OCI-LY7 (cell line): Measurements from ENCODE around the gene ANKRD11. TPM values are rescaled to one million over a fixed set of nuclear protein-coding genes. Genes with fewer than 3 reads are reported as not detected.

ENCODE experiments used
- BruUV-seq: library from RNA; stranded (reverse); fragments of 400-500 nt; replicated peaks from 2 replicates; lab custom pipeline; 2021; lab: Mats Ljungman, UMichigan
- CTCF ChIA-PET: fragments of 300-600 bp; sonication (Branson Sonifier 250); formaldehyde crosslinking; loops from one replicate; lab custom pipeline; 2022; ENCODE audit warnings: antibody characterized with exemption; ENCODE audit not compliant: unreplicated experiment; lab: Charles Lee
- POLR2A ChIA-PET: fragments of 300-600 bp; sonication (Branson Sonifier 250); formaldehyde crosslinking; loops from one replicate; lab custom pipeline; 2022; ENCODE audit warnings: antibody characterized with exemption; lab: Charles Lee
- DNase-seq: peaks from one replicate; pipeline ENCODE4 v3.0.0-alpha.2; 2015; ENCODE audit warnings: low spot score
- H2AFZ ChIP-seq: fragments of 200-600 bp; sonication (generic), shearing (Covaris generic); 2 replicates; pipeline ENCODE4 v1.6.1; 2014; ENCODE audit warnings: mild to moderate bottlenecking, antibody characterized with exemption, low read length, moderate library complexity
- H3K27ac ChIP-seq: fragments of 200-600 bp; sonication (generic); 2 replicates; pipeline ENCODE4 v1.5.1; 2014; ENCODE audit warnings: mixed run types, low read depth, mild to moderate bottlenecking, moderate library complexity, low read length, inconsistent platforms; ENCODE audit not compliant: poor library complexity, severe bottlenecking
- H3K36me3 ChIP-seq: fragments of 200-600 bp; sonication (generic); 2 replicates; pipeline ENCODE4 v1.6.1; 2014; ENCODE audit warnings: mild to moderate bottlenecking, antibody characterized with exemption, low read length, moderate library complexity, mixed read lengths; ENCODE audit not compliant: insufficient read depth
- H3K4me1 ChIP-seq: fragments of 200-600 bp; sonication (generic); 2 replicates; pipeline ENCODE4 v1.5.1; 2014; ENCODE audit warnings: mild to moderate bottlenecking, low read length; ENCODE audit not compliant: insufficient read depth, poor library complexity, severe bottlenecking
- H3K4me2 ChIP-seq: fragments of 200-600 bp; sonication (generic); 2 replicates; pipeline ENCODE4 v1.6.1; 2014; ENCODE audit warnings: mild to moderate bottlenecking, low read length
- H3K4me3 ChIP-seq: fragments of 200-600 bp; sonication (generic); 2 replicates; pipeline ENCODE4 v1.5.1; 2014; ENCODE audit warnings: mild to moderate bottlenecking, low read depth, low read length; ENCODE audit not compliant: poor library complexity, severe bottlenecking
- H3K79me2 ChIP-seq: fragments of 200-600 bp; sonication (generic); 2 replicates; pipeline ENCODE4 v1.6.1; 2016; ENCODE audit warnings: low read depth, mild to moderate bottlenecking, low read length, moderate library complexity, mixed read lengths; ENCODE audit not compliant: insufficient read depth
- H3K9me2 ChIP-seq: fragments of 200-600 bp; sonication (generic); 2 replicates; pipeline ENCODE4 v1.6.1; 2016; ENCODE audit warnings: mild to moderate bottlenecking, low read length, mixed read lengths; ENCODE audit not compliant: insufficient read depth
- H3K9me3 ChIP-seq: fragments of 200-600 bp; sonication (generic); 2 replicates; pipeline ENCODE4 v1.6.1; 2014; ENCODE audit warnings: mild to moderate bottlenecking, mixed run types, low read length, mixed read lengths
- H4K20me1 ChIP-seq: fragments of 200-600 bp; sonication (generic); 2 replicates; pipeline ENCODE4 v1.6.1; 2014; ENCODE audit warnings: mild to moderate bottlenecking, antibody characterized with exemption, low read length, moderate library complexity, mixed read lengths; ENCODE audit not compliant: insufficient read depth
- CTCF ChIP-seq: fragments of 200-600 bp; sonication (generic); conservative IDR thresholded peaks from 2 replicates; pipeline ENCODE4 v1.5.1; 2014; ENCODE audit warnings: mild to moderate bottlenecking, antibody characterized with exemption, low read length, moderate library complexity, mixed read lengths
- EZH2phosphoT487 ChIP-seq: fragments of 200-600 bp; sonication (generic); IDR thresholded peaks from 2 replicates; pipeline ENCODE4 v1.6.1; 2018; ENCODE audit warnings: low read depth, borderline replicate concordance, mild to moderate bottlenecking, mixed run types, antibody characterized with exemption, low read length, moderate library complexity, mixed read lengths
- intact Hi-C: fragments of 100-400 bp; cut with micrococcal nuclease; formaldehyde crosslinking; loops from one replicate; pipeline ENCODE4 v1.10.0; 2022; ENCODE audit not compliant: unreplicated experiment
- total RNA-seq, 2 experiments: library from RNA; depleted of rRNA in 1 of 2; stranded (reverse); fragments of >200 nt in 1 of 2; shearing (Covaris generic) in 1 of 2; gene quantifications; 2 replicates each; pipeline ENCODE4 v1.2.3, GENCODE V29; 2014 to 2022

ANKRD11 gene
- total RNA-seq, 2 experiments from 2014 or later: 89.1 to 251 TPM

DNA sequence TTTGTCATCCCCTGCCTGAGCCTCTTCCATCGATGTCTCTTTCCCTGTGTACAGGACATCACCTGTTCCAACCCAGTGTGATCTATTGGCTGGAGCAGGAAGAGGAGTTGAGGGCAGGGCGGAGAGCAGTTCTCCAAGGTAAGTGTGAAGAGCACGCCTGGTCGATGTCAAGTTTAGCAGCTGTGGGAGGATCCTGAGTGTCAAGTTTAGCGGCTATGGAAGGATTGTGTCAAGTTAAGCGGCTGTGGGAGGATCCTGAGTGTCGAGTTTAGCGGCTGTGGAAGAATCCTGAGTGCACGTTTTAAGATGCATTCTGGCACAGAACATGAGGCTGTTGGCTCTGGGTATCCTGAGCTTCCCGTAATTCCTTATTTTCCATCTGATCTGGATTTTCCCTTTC, 265.7 kb downstream of the ANKRD11 start:
- H3K4me3 ChIP-seq: no peak overlapping the region
- intact Hi-C loops: no loop called here
- TF ChIP-seq CTCF (no peak), EZH2phosphoT487 (no peak)
- H3K4me2 ChIP-seq: no peak overlapping the region
- H3K9me3 ChIP-seq: no peaks in the 10 kb centered on the region
- no peak for DNase-seq
- ChIA-PET CTCF (no interaction called here), POLR2A (interaction anchor here (0.5 kb wide), 1 partner anchor 643 kb away, joined by 3 read pairs; no protein-coding TSS in a partner anchor)
- no peaks in the 10 kb centered on the region for H3K4me1 ChIP-seq
- H3K9me2 ChIP-seq: no peaks in the 10 kb centered on the region
- BruUV-seq: no TSS peak
- H3K36me3 ChIP-seq: peaks cover 58% of the 10 kb centered on the region
- no peaks in the 10 kb centered on the region for H4K20me1 ChIP-seq
- H3K79me2 ChIP-seq: no peaks in the 10 kb centered on the region
- no peak overlapping the region for H2AFZ ChIP-seq
- no peak overlapping the region for H3K27ac ChIP-seq

DNA sequence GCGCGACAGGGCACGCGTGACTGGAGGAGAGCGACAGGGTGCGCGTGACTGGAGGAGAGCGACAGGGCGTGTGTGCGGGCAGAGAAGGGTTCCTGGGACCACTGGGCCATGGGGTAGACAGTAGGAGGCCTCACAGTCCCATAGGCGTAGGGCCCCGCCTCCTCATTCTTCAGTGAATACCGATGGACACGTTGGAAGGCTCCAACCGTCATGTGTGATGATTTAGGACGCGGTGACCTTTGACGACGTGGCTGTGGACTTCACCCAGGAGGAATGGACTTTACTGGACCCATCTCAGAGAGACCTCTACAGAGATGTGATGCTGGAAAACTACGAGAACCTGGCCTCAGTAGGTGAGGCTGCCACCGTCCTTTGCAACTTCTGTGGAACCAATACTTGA, 267.4 kb downstream of the ANKRD11 start:
- no TSS peak for BruUV-seq
- intact Hi-C loops: no loop called here
- no peak overlapping the region for H3K4me2 ChIP-seq
- ChIA-PET POLR2A (no interaction called here), CTCF (no interaction called here)
- H3K4me3 ChIP-seq: no peak overlapping the region
- no peak overlapping the region for H2AFZ ChIP-seq
- TF ChIP-seq EZH2phosphoT487 (no peak), CTCF (no peak)
- no peaks in the 10 kb centered on the region for H4K20me1 ChIP-seq
- no peaks in the 10 kb centered on the region for H3K9me3 ChIP-seq
- DNase-seq: no peak
- H3K79me2 ChIP-seq: peaks cover 4% of the 10 kb centered on the region; the same call in 1 of the 2 replicates
- no peaks in the 10 kb centered on the region for H3K9me2 ChIP-seq
- no peak overlapping the region for H3K27ac ChIP-seq
- peaks cover 46% of the 10 kb centered on the region for H3K36me3 ChIP-seq
- no peaks in the 10 kb centered on the region for H3K4me1 ChIP-seq

DNA sequence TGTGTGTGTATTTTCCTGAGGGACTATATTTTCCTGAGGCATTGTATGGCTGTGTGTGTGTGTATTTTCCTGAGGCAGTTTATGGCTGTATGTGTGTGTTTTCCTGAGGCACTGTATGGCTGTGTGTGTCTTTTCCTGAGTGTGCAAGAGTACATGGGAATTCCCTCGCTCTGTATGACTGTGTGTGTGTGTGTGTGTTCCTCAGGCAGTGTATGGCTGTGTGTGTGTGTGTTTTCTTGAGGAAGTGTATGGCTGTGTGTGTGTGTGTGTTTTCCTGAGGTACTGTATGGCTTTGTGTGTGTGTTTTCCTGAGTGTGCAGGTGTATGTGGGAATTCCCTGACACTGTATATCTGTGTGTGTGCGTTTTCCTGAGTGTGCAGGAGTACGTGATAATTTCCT, 268.8 kb downstream of the ANKRD11 start:
- BruUV-seq: no TSS peak

More for the DNA sequence above, 268.8 kb downstream of the ANKRD11 start:
- POLR2A ChIA-PET: no interaction called here
- intact Hi-C loops: no loop called here
- H3K36me3 ChIP-seq: peaks cover 33% of the 10 kb centered on the region; the same call in 1 of the 2 replicates
- no peaks in the 10 kb centered on the region for H3K9me2 ChIP-seq
- H3K4me2 ChIP-seq: no peak overlapping the region
- DNase-seq: no peak
- no peak overlapping the region for H3K27ac ChIP-seq
- H3K4me1 ChIP-seq: peaks cover 4% of the 10 kb centered on the region
- H3K4me3 ChIP-seq: no peak overlapping the region
- peaks cover 10% of the 10 kb centered on the region; the same call in 1 of the 2 replicates for H3K79me2 ChIP-seq
- H3K9me3 ChIP-seq: no peaks in the 10 kb centered on the region
- TF ChIP-seq EZH2phosphoT487: no peak
- no peak for TF ChIP-seq CTCF
- H2AFZ ChIP-seq: no peak overlapping the region
- CTCF ChIA-PET: no interaction called here
- H4K20me1 ChIP-seq: no peaks in the 10 kb centered on the region; the same call in 1 of the 2 replicates
